TTC549 (cell line): ENCODE data around the gene RBM33.
"Not testable (repeated sequence)": the region's sequence is repeated elsewhere in the genome, so short reads cannot be mapped to it uniquely, and the experiment has no call there.

Experiments
- FAIRE-seq: peaks from 2 replicates; lab custom pipeline; 2012; peaks lifted over from hg19 to GRCh38; lab: Jason Lieb, UNC

The RBM33 gene

GRCh38 chr7:155690655-155691054 lies 46.2 kb downstream of the RBM33 start:
- FAIRE-seq: not testable (repeated sequence)

- no peak for FAIRE-seq
Observed at GRCh38 chr7:155692317-155692716, 47.9 kb downstream of the RBM33 start.

DNA sequence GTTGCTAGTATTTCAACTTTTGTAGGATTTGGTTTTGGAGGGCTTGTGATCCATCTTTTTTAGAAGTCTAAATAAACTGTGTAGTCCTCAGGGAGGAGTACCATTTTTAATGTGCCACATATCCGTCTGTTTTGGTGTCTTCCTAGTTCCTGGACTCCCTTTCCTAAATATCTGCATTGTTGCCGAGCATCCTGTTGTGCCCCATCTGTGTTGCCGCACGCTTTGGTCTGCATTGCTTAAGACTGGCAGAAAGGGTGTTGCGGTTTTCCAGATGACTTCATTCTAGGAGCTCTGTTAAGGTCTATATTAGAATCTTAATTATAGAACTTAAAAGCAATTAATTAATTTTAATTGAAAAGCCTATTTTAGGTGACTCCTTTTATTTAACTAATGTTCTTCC lies 49.4 kb downstream of the RBM33 start:
- FAIRE-seq: no peak

GRCh38 chr7:155694851-155695250 lies 50.4 kb downstream of the RBM33 start:
- no peak for FAIRE-seq

GRCh38 chr7:155696747-155697146 lies 52.3 kb downstream of the RBM33 start:
- FAIRE-seq: no peak

GRCh38 chr7:155698633-155699032 lies 54.2 kb downstream of the RBM33 start:
- no peak for FAIRE-seq

DNA sequence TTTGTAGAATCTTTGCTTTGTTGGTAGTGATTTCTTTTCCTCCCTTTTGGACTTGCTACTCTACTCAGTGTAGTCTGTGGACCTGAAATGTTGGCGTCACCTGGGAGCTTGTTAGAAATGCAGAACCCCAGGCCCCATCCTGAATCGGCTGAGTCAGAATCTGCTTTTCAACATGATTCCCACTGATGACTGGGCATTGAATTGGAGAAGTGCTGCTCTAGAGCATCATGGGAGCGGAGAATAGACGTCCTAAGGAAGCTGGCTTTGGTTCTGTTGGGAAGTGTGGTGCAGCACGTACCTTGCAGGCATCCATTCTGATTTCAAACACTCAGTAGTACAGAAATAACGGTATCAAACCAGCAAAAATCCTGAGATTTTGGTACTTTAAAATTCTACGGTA lies 54.7 kb downstream of the RBM33 start:
- FAIRE-seq: no peak

DNA sequence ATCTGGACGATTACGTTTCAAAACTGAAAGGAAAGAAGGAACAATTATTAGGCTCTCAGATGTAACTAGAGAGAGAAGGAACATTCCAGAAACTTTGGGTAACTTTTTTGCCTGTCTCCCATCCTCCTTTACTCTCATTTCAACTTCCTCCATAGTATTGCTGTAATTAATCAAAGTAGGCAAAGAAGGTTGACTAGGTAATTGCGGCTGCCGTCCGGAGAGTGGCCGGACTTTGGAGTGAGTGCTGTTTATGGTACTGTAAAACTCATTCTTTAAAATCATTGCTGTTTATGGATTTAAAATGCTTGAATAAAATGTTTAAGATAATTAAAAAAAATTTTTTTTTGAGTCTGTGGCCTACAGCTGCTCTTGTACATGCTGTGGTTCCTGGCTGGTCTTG lies 56.4 kb downstream of the RBM33 start:
- FAIRE-seq: no peak

GRCh38 chr7:155701972-155702544 lies 57.6 kb downstream of the RBM33 start:
- no peak for FAIRE-seq

DNA sequence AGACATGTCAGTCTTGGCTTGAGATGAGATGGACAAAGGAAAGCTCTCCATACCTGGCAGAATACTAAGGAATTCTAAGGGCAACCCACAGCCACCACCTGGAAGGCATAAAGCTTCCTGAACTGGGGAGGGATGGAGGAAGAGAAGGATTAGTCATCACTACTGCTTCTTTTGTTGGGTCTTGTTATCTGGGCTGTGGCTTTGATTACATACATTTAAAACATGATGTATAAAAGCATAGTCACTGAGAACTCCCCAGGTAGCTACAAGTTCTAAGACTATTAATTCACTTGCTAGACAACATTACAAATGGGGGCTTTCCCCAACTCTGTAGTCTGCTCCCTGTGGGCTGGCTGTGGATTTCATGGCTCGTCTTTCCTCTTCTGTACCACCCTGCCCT lies 58.2 kb downstream of the RBM33 start:
- no peak for FAIRE-seq

DNA sequence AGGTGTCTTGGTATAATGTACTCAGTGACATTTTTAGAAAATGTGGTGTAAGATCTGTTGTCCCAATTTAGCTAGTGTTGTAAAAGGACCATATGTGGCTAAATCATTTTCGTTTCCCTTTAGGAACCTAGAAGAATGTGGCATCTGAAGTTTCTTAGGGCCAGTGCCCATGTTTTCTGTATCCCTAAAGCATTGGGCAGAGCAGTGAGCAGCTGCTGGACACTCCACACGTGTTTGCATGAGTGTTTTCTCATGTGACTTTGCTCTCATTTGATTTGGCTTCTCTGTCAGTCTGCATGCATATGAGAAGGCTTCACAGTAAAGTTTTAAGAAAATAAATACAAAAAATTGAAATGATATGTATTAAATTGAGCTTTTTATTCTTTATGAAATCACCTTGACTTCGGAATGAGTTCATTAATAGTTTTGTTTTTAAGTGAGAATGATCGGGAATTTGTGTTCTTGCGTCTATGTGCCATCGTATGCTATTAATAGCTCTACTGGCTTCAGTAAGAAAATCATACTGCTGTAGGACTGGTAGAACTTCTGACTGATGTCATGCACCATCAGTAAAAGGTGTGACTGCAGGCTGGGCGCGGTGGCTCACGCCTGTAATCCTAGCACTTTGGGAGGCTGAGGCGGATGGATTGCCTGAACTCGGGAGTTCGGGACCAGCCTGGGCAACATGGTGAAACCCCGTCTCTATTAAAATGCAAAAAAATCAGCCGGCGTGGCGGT lies 61.3 kb downstream of the RBM33 start:
- FAIRE-seq: no peak

DNA sequence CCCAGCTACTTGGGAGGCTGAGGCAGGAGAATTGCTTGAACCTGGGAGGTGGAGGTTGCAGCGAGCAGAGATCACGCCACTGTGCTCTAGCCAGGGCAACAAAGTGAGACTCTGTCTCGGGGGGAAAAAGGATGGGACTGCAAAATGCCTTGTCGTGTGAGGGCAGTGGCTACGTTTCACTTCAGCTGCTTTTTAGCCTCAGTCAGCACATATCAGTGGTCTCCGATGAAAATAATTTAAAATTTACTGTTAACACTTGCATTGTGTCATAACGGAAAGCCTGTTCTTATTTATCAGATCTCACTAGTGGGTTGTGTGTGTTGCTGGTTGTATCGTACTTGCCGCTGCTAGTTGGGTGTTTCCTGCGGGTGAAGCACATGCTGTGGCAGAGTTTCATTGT lies 61.9 kb downstream of the RBM33 start:
- no peak for FAIRE-seq

- no peak for FAIRE-seq
Observed at GRCh38 chr7:155709453-155709852, 65.0 kb downstream of the RBM33 start.

DNA sequence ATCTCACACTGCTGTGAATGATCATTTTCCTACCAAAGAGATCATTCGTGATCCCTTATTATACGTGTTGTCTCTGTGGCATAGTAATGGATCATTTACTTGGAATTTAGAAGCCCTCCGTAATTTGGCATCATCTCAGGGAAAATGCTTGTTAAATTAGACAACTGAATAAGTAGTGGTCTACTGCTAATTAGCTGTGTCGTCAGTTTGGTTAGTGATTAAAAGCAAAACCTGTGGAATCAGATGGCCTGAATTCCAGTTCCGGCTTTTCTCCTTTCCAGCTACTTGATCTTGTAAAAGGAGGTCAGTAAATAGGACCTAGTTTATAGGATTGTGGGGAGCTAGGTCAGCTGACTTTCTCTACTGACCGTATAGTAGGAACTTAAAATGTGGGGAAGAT lies 65.6 kb downstream of the RBM33 start:
- FAIRE-seq: no peak

- FAIRE-seq: no peak
Observed at GRCh38 chr7:155710530-155710929, 66.1 kb downstream of the RBM33 start.

DNA sequence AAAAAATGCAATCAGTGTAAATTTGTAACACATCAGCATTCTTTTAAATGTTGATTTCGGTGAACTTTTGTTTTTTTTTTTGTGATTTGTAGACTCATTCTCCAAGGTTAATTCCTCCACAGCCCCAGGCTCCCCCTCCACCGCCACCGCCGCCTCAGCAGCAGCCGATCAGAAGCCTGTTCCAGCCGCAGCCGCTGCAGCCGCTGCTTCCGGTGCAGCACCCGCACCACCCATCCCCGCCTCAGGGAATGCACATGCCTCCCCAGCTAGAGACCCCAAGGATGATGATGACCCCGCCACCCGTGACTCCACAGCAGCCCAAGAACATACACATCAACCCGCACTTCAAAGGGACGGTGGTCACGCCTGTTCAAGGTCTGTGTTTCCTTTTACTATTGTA lies 66.6 kb downstream of the RBM33 start:
- no peak for FAIRE-seq

- FAIRE-seq: no peak
Observed at GRCh38 chr7:155713384-155713783, 68.9 kb downstream of the RBM33 start.

GRCh38 chr7:155714702-155715101 lies 70.2 kb downstream of the RBM33 start:
- no peak for FAIRE-seq

- no peak for FAIRE-seq
Observed at GRCh38 chr7:155715111-155715805, 70.8 kb downstream of the RBM33 start.

DNA sequence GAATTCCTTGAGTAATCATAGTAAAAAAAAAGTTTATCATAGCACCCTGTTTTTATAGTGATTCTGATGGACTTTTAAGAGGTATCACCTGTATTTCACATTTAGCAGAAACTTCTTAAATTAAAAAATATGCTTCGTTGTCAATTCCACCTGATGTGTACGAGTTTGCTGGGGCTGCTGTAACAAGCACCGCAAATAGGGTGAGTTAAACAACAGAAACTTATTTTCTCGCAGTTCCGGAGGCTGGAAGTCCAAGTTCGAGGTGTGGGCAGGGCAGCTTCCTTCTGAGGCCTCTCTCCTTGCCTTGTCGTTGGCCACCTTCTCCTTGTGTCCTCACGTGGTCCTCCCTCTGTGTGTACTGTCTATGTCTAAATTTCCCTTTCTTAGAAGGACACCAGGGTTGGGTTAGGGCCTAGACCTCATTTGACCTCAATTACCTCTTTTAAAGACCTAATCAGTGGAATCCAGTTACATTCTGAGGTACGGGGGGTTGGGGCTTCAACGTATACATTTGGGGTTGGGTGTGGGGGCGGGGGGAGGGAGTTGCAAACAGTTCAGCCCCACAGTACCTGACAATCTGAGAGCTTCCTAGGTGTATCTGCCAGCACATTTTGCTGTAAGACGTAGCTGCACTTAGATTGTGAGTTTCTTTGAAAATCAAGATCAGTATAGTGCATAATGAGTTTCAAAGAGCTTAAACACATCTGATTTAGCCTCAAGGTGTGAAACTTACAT lies 72.7 kb downstream of the RBM33 start:
- no peak for FAIRE-seq

- no peak for FAIRE-seq
Observed at GRCh38 chr7:155721056-155721455, 76.6 kb downstream of the RBM33 start.

DNA sequence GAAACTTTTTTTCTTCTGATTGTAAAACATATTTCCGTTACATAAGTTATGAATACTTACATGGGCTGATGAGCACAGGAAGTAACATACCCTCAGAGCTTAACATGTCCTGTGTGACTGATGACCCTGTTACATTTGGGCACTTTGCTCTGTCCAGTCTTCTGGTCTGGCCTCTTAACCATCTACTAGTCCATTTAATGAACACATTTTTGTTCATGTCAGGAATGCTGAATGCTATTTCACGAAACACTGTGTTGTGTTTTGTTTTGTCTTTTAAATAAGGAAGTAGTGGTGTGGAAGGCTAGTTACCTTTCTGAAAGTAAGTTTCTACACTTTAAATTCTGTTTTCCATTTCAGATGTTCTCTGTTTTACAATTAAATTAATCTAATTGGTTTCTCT lies 77.7 kb downstream of the RBM33 start:
- FAIRE-seq: no peak

DNA sequence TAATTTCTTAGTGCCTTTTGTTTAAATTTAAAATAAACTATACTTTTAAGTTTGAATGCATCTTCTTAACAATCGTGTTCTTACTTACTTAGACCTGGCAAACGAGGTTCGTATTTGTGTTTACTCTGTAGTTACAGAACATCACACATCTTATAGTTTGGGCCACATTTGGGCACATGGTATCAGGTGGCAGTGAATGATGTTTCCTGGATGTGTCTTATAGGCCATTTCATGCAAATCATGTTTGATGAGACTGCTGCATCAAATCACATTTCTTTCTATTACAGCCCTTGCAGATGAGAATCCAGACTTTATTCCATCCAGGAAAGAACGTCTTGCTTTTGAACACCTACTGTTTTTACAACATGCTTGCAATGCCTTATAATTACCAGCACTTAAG lies 78.5 kb downstream of the RBM33 start:
- FAIRE-seq: no peak
